GM12872 (cell line): ENCODE measurements around the gene CSMD2.

Experiments used
- TF ChIP-seq, protein P1 (sequence below): IDR thresholded peaks from 3 replicates; pipeline ENCODE4 v1.5.1; 2011; ENCODE audit warnings: low read depth, mild to moderate bottlenecking, low read length, moderate library complexity; ENCODE audit not compliant: insufficient read depth

The CSMD2 gene

DNA sequence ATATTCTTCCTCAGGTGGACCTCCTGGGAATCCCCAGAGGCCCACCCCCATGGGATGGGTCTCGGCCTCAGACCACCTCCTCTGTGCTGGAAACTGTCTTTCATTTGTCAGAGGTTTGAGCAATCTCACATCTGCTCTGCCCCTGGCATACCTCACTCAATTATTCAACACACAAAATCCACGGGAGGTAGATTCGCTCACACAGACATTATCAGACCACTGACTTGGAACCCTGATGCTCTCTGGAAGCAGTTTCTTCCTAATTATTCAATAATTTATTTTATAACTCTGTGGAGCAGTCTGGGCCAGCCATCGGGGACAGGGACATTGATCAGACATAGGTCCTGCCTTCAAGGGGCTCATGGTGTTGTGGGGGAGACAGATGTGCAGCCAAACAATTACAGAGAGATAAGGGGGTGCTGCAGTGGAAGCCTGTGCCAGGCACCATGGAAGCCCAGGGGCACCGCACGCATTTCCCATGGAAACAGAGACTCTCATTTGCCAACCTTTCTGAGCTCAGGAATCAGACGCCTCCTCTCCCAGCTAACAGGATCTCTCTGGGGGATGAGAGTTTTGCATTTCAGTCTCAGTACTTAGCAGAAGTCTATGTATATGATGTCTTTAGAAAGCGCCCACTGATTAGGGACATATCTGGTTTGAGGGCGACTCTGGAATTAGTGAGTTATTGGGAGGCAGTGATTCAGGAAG is 204.7 kb downstream of the CSMD2 start:
- TF ChIP-seq, protein P1, sequence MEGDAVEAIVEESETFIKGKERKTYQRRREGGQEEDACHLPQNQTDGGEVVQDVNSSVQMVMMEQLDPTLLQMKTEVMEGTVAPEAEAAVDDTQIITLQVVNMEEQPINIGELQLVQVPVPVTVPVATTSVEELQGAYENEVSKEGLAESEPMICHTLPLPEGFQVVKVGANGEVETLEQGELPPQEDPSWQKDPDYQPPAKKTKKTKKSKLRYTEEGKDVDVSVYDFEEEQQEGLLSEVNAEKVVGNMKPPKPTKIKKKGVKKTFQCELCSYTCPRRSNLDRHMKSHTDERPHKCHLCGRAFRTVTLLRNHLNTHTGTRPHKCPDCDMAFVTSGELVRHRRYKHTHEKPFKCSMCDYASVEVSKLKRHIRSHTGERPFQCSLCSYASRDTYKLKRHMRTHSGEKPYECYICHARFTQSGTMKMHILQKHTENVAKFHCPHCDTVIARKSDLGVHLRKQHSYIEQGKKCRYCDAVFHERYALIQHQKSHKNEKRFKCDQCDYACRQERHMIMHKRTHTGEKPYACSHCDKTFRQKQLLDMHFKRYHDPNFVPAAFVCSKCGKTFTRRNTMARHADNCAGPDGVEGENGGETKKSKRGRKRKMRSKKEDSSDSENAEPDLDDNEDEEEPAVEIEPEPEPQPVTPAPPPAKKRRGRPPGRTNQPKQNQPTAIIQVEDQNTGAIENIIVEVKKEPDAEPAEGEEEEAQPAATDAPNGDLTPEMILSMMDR = no peak

DNA sequence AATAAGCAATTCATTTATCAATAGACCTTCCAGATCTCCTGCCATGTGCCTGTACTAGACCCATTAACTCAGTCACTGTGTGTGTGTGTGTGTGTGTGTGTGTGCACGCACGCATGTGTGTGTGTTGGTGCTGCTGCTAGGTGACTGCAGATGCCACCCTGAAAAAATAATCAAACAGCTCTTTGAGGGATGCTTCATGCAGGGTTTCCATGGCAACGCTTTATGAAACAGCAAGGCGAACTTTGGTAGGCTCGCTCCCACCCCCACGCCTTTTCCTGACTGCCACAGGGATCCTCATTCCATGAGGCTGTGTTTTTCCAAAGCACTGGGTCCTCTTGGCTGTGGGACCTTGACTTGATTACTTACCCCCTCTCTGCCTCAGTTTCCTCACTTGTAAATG is 207.2 kb downstream of the CSMD2 start:
- TF ChIP-seq, protein P1 = no peak

DNA sequence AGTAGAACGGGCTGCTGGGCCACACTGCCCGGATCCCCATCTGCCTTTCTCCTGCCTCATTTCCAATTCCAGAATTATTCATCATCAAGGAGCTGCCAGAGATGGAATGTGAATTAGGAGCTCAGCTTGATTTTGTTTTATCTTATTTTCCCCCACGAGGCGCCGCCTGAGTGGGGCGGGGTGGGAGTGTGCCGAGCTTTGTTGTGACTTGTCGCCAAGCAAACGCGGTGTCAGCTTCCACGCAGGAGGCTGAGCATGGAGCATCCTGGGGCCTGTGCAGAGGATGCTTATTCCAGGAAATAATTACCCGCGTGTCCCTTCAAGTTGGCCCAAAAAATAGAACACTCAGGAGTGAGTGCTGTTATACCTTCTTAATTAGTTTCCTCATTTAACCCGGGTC is 209.9 kb downstream of the CSMD2 start:
- TF ChIP-seq, protein P1 = no peak

DNA sequence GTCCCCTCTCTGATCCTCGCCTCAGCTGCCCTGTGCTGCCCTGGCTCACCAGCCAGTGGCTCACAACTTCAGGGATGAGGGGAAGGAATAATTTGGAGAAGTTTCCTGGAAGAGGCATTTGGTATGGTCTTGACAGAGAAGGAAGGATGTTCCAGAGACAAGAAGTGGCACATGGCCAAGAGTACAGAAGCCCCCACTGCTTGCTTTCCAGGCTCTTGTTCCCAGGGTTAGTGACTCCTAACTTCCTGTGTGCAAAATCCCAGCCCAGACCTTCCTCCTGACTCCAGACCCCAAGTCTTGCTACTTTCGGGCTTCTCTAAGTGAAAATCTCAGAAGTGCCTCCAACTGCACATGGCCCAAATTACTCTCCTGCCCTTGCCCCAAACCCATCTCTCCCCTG is 215.5 kb downstream of the CSMD2 start:
- TF ChIP-seq, protein P1 = no peak

DNA sequence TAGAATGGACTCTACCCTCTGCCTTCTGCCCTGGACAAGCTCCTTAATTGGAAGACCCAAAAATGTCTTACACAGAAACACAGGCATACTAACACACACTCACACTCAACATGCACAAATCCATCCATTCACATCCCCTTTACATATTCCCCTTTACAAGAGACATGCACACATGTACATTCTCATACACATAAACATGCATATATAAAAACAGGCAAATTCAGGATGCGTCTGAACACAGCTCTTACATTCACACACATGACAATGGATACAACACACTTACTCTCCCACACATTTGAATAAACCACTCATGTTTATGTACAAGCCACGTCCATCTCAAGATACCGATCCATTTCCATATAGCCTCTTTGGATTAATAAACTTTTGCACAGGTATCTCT is 216.7 kb downstream of the CSMD2 start:
- TF ChIP-seq, protein P1 = no peak

DNA sequence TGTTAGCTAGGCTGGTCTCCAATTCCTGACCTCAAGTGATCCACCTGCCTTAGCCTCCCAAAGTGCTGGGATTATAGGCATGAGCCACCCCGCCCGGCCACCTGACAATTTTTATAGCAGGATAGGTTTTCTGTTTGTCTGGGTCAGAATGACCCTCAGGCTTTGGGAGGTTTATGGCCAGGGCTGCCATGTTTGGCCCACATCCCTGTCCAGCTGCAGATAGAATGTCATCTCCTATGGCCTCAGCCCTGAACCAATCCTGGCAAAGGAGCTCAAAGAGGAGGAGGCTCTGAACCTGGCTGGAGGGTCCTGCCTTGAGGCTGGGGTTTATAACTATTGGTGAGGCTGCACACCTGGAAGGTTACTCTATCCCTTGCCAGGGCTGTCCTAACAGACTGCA is 218.2 kb downstream of the CSMD2 start:
- TF ChIP-seq, protein P1 = no peak

DNA sequence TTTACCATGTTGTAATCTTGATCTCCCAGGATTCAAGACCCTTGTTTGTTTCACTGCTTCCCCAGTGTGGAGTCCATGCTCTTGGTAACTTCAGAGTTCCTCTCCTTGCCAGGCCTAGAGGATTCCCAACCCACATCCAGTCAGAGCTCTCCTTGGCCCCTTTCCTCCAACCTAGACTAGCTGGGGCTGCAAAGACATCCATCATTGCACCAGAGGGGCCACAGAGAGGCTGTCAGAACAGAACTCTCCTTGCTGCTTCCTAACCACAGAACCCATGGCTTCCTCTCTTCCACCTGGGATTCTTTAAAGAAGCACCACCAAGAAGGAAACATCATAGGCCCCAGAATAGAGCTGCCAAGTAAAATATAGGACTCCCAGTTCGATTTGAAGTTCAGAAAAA is 220.2 kb downstream of the CSMD2 start:
- TF ChIP-seq, protein P1 = no peak
